ENCODE data around the gene COL6A5. TPM values are rescaled to one million over a fixed set of nuclear protein-coding genes. Genes with fewer than 3 reads are reported as not detected.
A peak's percentile ranks its signal among the peaks of the same experiment; 100 is the strongest.

COL6A5 gene
- polyA plus RNA-seq, 2 of the 4 experiments (the other 2 are of a cell fraction): not detected

GRCh38 chr3:130395916-130396315 is 50.4 kb downstream of the COL6A5 start:
- H3K4me3 ChIP-seq: no peak overlapping the region
- no peak overlapping the region for H3K27ac ChIP-seq
- 5% methylated on average over 2 of the region's 2 CpGs for whole genome bisulfite sequencing (ENCODE audit: missing lambda C conversion rate)
- peak; percentile 54 to 73; a peak in 4 of 6 replicates for ATAC-seq
- ChIA-PET POLR2A (no interaction called here), CTCF (no interaction called here)
- no peaks in the 10 kb centered on the region for H3K9me3 ChIP-seq
- no peak for FAIRE-seq
- no peaks in the 10 kb centered on the region for H3K4me1 ChIP-seq
- TF ChIP-seq CBX8 (IDR thresholded peaks at IDR 0.05) (no peak), FOXS1 (CRISPR knock-in tag; IDR thresholded peaks at IDR 0.05) (no peak), PBX3 (IDR thresholded peaks at IDR 0.05) (no peak), POLR2A (IDR thresholded peaks at IDR 0.05; ENCODE audit: low read length) (no peak), HOXA7 (CRISPR knock-in tag; IDR thresholded peaks at IDR 0.05) (no peak), MAX (IDR thresholded peaks at IDR 0.05) (no peak), RARB (CRISPR knock-in tag; IDR thresholded peaks at IDR 0.05) (no peak), BCL3 (IDR thresholded peaks at IDR 0.05) (no peak), CHD4 (IDR thresholded peaks at IDR 0.05; ENCODE audit: borderline replicate concordance) (no peak), ELK1 (IDR thresholded peaks at IDR 0.05; ENCODE audit: low read depth, low read length) (no peak), MYC (IDR thresholded peaks at IDR 0.05; ENCODE audit: borderline replicate concordance, low read length) (no peak), CTCF (IDR thresholded peaks at IDR 0.05) (no peak), EHF (CRISPR knock-in tag; IDR thresholded peaks at IDR 0.05) (no peak), RAD21 (conservative IDR thresholded peaks at IDR 0.05 in 1 of 2, IDR thresholded peaks at IDR 0.05 in 1 of 2) (no peak), BHLHE40 (IDR thresholded peaks at IDR 0.05; ENCODE audit: low read depth, low read length) (no peak), RCOR1 (IDR thresholded peaks at IDR 0.05; ENCODE audit: low read depth, low read length) (no peak), HOXB13 (CRISPR knock-in tag; IDR thresholded peaks at IDR 0.05; ENCODE audit: low read depth) (no peak)
- no peak overlapping the region for H3K4me2 ChIP-seq
- DNase-seq (ENCODE audit: low read depth in 1 of 2, low spot score in 1 of 2): peak; percentile 1 to 15

- H3K27ac ChIP-seq: no peak overlapping the region
- ChIA-PET POLR2A (no interaction called here), CTCF (no interaction called here)
- H3K4me3 ChIP-seq: no peak overlapping the region
- no peak for FAIRE-seq
- no peaks in the 10 kb centered on the region for H3K4me1 ChIP-seq
- ATAC-seq: no peak
- H3K9me3 ChIP-seq: no peaks in the 10 kb centered on the region
- H3K4me2 ChIP-seq: no peak overlapping the region
- DNase-seq (ENCODE audit: low read depth in 1 of 2, low spot score in 1 of 2): no peak
- TF ChIP-seq POLR2AphosphoS2 (conservative IDR thresholded peaks at IDR 0.05; ENCODE audit: low read length) (no peak), CEBPB (IDR thresholded peaks at IDR 0.05) (no peak), HDAC2 (IDR thresholded peaks at IDR 0.05) (no peak), NPAS2 (CRISPR knock-in tag; IDR thresholded peaks at IDR 0.05; ENCODE audit: borderline replicate concordance) (no peak), ATOH8 (CRISPR knock-in tag; IDR thresholded peaks at IDR 0.05; ENCODE audit: low read depth) (no peak), SMC3 (IDR thresholded peaks at IDR 0.05) (no peak), PBX3 (IDR thresholded peaks at IDR 0.05) (no peak), RARB (CRISPR knock-in tag; IDR thresholded peaks at IDR 0.05) (no peak), EHF (CRISPR knock-in tag; IDR thresholded peaks at IDR 0.05) (no peak), HEYL (CRISPR knock-in tag; IDR thresholded peaks at IDR 0.05) (no peak), HMGXB4 (CRISPR knock-in tag; IDR thresholded peaks at IDR 0.05; ENCODE audit: borderline replicate concordance) (no peak), ZNF302 (CRISPR knock-in tag; IDR thresholded peaks at IDR 0.05) (no peak), HOXB13 (CRISPR knock-in tag; IDR thresholded peaks at IDR 0.05; ENCODE audit: low read depth) (no peak), PHF8 (IDR thresholded peaks at IDR 0.05; ENCODE audit: borderline replicate concordance, low read depth) (no peak), ZFP36 (IDR thresholded peaks at IDR 0.05; ENCODE audit: borderline replicate concordance, partially characterized antibody) (no peak), RNF2 (IDR thresholded peaks at IDR 0.05; ENCODE audit: borderline replicate concordance, low read depth) (no peak), FOSB (CRISPR knock-in tag; IDR thresholded peaks at IDR 0.05) (no peak)
These were observed 58.9 kb downstream of the COL6A5 start for GRCh38 chr3:130404401-130404800.

Data from A549 (cell line).